GM23248 (cell line): ENCODE results near the gene WWC1.

Source experiments
- EZH2 ChIP-seq: fragments of 200-600 bp; sonication (generic); IDR thresholded peaks from 2 replicates; pipeline ENCODE4 v1.6.1; 2018; ENCODE audit warnings: antibody characterized with exemption, mild to moderate bottlenecking; ENCODE audit not compliant: insufficient read depth, poor library complexity, severe bottlenecking
- EZH2phosphoT487 ChIP-seq: fragments of 200-600 bp; sonication (generic); IDR thresholded peaks from 2 replicates; pipeline ENCODE4 v1.6.1; 2018; ENCODE audit warnings: antibody characterized with exemption, moderate library complexity, mild to moderate bottlenecking, low read depth; ENCODE audit not compliant: insufficient read depth

- TF ChIP-seq EZH2 (no peak), EZH2phosphoT487 (no peak)
These were observed 187.7 kb downstream of the WWC1 start for GRCh38 chr5:168479166-168479565.
